ENCODE results near the gene SIL1. TPM values are rescaled to one million over a fixed set of nuclear protein-coding genes. Genes with fewer than 3 reads are reported as not detected.
A peak's percentile ranks its signal among the peaks of the same experiment; 100 is the strongest.
"Not testable (repeated sequence)": the region's sequence is repeated elsewhere in the genome, so short reads cannot be mapped to it uniquely, and the experiment has no call there.

The SIL1 gene
- total RNA-seq, 2 donors from 2014 or later, result 42.8 to 55.1 TPM

GRCh38 chr5:139061856-139062255 lies 136.3 kb downstream of the SIL1 start:
- DNase-seq (ENCODE audit: low spot score), result no peak
- intact Hi-C loops (cut with DNase I), result no loop called here

- intact Hi-C loops (cut with DNase I), result no loop called here
- peak; percentile 90 for DNase-seq (ENCODE audit: low spot score)
Observed at GRCh38 chr5:139061274-139061673, 136.9 kb downstream of the SIL1 start.

- intact Hi-C loops (cut with DNase I), result no loop called here
- DNase-seq (ENCODE audit: low spot score), result no peak
Observed at GRCh38 chr5:139058121-139058520, 140.0 kb downstream of the SIL1 start.

- intact Hi-C loops (cut with DNase I); DNase-seq (ENCODE audit: low spot score): not testable (repeated sequence)
Observed at GRCh38 chr5:139057045-139057939, 140.9 kb downstream of the SIL1 start.

- DNase-seq (ENCODE audit: low spot score), result no peak
- intact Hi-C loops (cut with DNase I), result no loop called here
Observed at GRCh38 chr5:139052975-139053374, 145.2 kb downstream of the SIL1 start.

- intact Hi-C loops (cut with DNase I), result no loop called here
- no peak for DNase-seq (ENCODE audit: low spot score)
Observed at GRCh38 chr5:139051392-139051791, 146.8 kb downstream of the SIL1 start.

- DNase-seq (ENCODE audit: low spot score), result no peak
- intact Hi-C loops (cut with DNase I), result no loop called here
Observed at GRCh38 chr5:139050432-139050831, 147.7 kb downstream of the SIL1 start.

GRCh38 chr5:139049780-139050179 lies 148.4 kb downstream of the SIL1 start:
- intact Hi-C loops (cut with DNase I), result no loop called here
- DNase-seq (ENCODE audit: low spot score), result no peak

- intact Hi-C loops (cut with DNase I), result no loop called here
- no peak for DNase-seq (ENCODE audit: low spot score)
Observed at GRCh38 chr5:139046551-139046950, 151.6 kb downstream of the SIL1 start.

GRCh38 chr5:139043157-139043905 lies 154.8 kb downstream of the SIL1 start:
- DNase-seq (ENCODE audit: low spot score), result no peak
- intact Hi-C loops (cut with DNase I), result no loop called here

- intact Hi-C loops (cut with DNase I), result no loop called here
- no peak for DNase-seq (ENCODE audit: low spot score)
Observed at GRCh38 chr5:139040081-139040480, 158.1 kb downstream of the SIL1 start.

- no peak for DNase-seq (ENCODE audit: low spot score)
- intact Hi-C loops (cut with DNase I), result no loop called here
Observed at GRCh38 chr5:139038613-139039305, 159.4 kb downstream of the SIL1 start.

GRCh38 chr5:139037732-139038131 lies 160.4 kb downstream of the SIL1 start:
- no peak for DNase-seq (ENCODE audit: low spot score)
- intact Hi-C loops (cut with DNase I), result no loop called here

GRCh38 chr5:139036332-139036731 lies 161.8 kb downstream of the SIL1 start:
- DNase-seq (ENCODE audit: low spot score); intact Hi-C loops (cut with DNase I): not testable (repeated sequence)

- no peak for DNase-seq (ENCODE audit: low spot score)
- intact Hi-C loops (cut with DNase I), result no loop called here
Observed at GRCh38 chr5:139027150-139027549, 171.0 kb downstream of the SIL1 start.

- no peak for DNase-seq (ENCODE audit: low spot score)
- intact Hi-C loops (cut with DNase I), result no loop called here
Observed at GRCh38 chr5:139025651-139026050, 172.5 kb downstream of the SIL1 start.

GRCh38 chr5:139023286-139023685 lies 174.9 kb downstream of the SIL1 start:
- no peak for DNase-seq (ENCODE audit: low spot score)
- intact Hi-C loops (cut with DNase I), result no loop called here

- DNase-seq (ENCODE audit: low spot score), result peak; percentile 85
- intact Hi-C loops (cut with DNase I), result no loop called here
Observed at GRCh38 chr5:139022528-139022927, 175.6 kb downstream of the SIL1 start.

- DNase-seq (ENCODE audit: low spot score), result no peak
Observed at GRCh38 chr5:139021346-139021745, 176.8 kb downstream of the SIL1 start.

GRCh38 chr5:139019880-139020279 lies 178.3 kb downstream of the SIL1 start:
- no peak for DNase-seq (ENCODE audit: low spot score)
- intact Hi-C loops (cut with DNase I), result no loop called here

More at GRCh38 chr5:139021346-139021745, 176.8 kb downstream of the SIL1 start:
- intact Hi-C loops (cut with DNase I), result no loop called here
